ENCODE measurements around the gene DENND2C. TPM values are rescaled to one million over a fixed set of nuclear protein-coding genes. Genes with fewer than 3 reads are reported as not detected.

DENND2C gene
- total RNA-seq, 1 experiment from 2014 or later: 3.6 TPM

GRCh38 chr1:114676115-114676514, 6.3 kb upstream of the DENND2C start:
- Histone ChIP-seq H3K56ac (ENCODE audit: insufficient read length, low read depth, low read length) (no peak overlapping the region), H4K91ac (ENCODE audit: insufficient read length, low read depth, low read length) (no peak overlapping the region), H4K5ac (ENCODE audit: insufficient read length, low read depth, low read length) (no peak overlapping the region), H3K14ac (ENCODE audit: insufficient read depth, low read length) (no peak overlapping the region), H3K18ac (ENCODE audit: insufficient read length, low read depth, low read length) (no peak overlapping the region), H3K4ac (ENCODE audit: low read depth, low read length) (no peak overlapping the region), H4K8ac (replicated peaks; ENCODE audit: insufficient read length, low read depth, low read length) (no peak overlapping the region), H2BK120ac (ENCODE audit: low read depth, low read length, poor library complexity, severe bottlenecking) (no peak overlapping the region), H2AFZ (ENCODE audit: low read length) (no peak overlapping the region), H4K20me1 (ENCODE audit: control insufficient read depth, insufficient read depth, insufficient read length) (no peaks in the 10 kb centered on the region), H2BK12ac (ENCODE audit: insufficient read length, low read depth, low read length) (no peak overlapping the region), H3K9me3 (ENCODE audit: control insufficient read depth, low read depth, low read length) (no peaks in the 10 kb centered on the region), H2BK5ac (ENCODE audit: insufficient read length, low read length) (no peak overlapping the region), H3K27me3 (ENCODE audit: insufficient read depth, low read length) (no peaks in the 10 kb centered on the region), H3K23me2 (ENCODE audit: insufficient read length, low read depth, low read length, poor library complexity, severe bottlenecking) (no peaks in the 10 kb centered on the region), H3K4me1 (ENCODE audit: insufficient read depth, low read length) (no peaks in the 10 kb centered on the region), H3T11ph (ENCODE audit: low read length) (no peak overlapping the region), H2BK15ac (ENCODE audit: low read depth, low read length) (no peak overlapping the region), H3K4me2 (ENCODE audit: insufficient read depth, insufficient read length, low read length) (no peak overlapping the region), H3K23ac (ENCODE audit: insufficient read length, low read depth, low read length) (no peak overlapping the region), H3K27ac (ENCODE audit: insufficient read length, low read depth, low read length) (no peak overlapping the region), H3K79me1 (ENCODE audit: insufficient read depth, low read depth, low read length, poor library complexity, severe bottlenecking) (no peaks in the 10 kb centered on the region), H3K79me2 (ENCODE audit: insufficient read depth, low read length) (no peaks in the 10 kb centered on the region), H3K9ac (ENCODE audit: extremely low read depth, insufficient read length, low read length) (no peak overlapping the region), H2BK20ac (ENCODE audit: low read depth, low read length, poor library complexity, severe bottlenecking) (no peak overlapping the region), H2AK5ac (ENCODE audit: insufficient read length, low read length) (no peak overlapping the region)
- Mint-ChIP-seq H3K27me3 (ENCODE audit: low read depth) (peaks cover 43% of the 10 kb centered on the region), H3K4me3 (no peak overlapping the region), H3K27ac (no peak overlapping the region), H3K9me3 (no peaks in the 10 kb centered on the region), H3K4me1 (no peaks in the 10 kb centered on the region), H3K36me3 (ENCODE audit: insufficient read depth in 1 of 3, low read depth in 3 of 3) (no peaks in the 10 kb centered on the region)
- DNase-seq: no peak
- WGBS (ENCODE audit: extremely low coverage, insufficient read length, low lambda C conversion rate): no CpG with 5 or more reads among the region's 1 CpG
- TF ChIP-seq, protein P1, sequence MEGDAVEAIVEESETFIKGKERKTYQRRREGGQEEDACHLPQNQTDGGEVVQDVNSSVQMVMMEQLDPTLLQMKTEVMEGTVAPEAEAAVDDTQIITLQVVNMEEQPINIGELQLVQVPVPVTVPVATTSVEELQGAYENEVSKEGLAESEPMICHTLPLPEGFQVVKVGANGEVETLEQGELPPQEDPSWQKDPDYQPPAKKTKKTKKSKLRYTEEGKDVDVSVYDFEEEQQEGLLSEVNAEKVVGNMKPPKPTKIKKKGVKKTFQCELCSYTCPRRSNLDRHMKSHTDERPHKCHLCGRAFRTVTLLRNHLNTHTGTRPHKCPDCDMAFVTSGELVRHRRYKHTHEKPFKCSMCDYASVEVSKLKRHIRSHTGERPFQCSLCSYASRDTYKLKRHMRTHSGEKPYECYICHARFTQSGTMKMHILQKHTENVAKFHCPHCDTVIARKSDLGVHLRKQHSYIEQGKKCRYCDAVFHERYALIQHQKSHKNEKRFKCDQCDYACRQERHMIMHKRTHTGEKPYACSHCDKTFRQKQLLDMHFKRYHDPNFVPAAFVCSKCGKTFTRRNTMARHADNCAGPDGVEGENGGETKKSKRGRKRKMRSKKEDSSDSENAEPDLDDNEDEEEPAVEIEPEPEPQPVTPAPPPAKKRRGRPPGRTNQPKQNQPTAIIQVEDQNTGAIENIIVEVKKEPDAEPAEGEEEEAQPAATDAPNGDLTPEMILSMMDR (conservative IDR thresholded peaks at IDR 0.05): no peak
